GM13977 (cell line): Measurements from ENCODE around the gene MIER2.

Experiments
- DNase-seq: peaks from one replicate; pipeline ENCODE4 v3.0.0; 2012; ENCODE audit warnings: low spot score
- in situ Hi-C: fragments of 300-500 bp; cut with MboI; formaldehyde crosslinking; loops from one replicate; pipeline ENCODE4 v1.12.0; 2022; ENCODE audit warnings: low sequenced_read_pairs, low pct_unique_long_range_greater_than_20kb, mixed read lengths, inconsistent platforms; ENCODE audit not compliant: unreplicated experiment
- TF ChIP-seq, protein P1 (sequence below): IDR thresholded peaks from 2 replicates; pipeline ENCODE4 v1.5.1; 2012; ENCODE audit warnings: mild to moderate bottlenecking, control low read depth; ENCODE audit not compliant: insufficient read depth; ENCODE audit errors: extremely low read depth, missing control alignments

MIER2 gene

DNA sequence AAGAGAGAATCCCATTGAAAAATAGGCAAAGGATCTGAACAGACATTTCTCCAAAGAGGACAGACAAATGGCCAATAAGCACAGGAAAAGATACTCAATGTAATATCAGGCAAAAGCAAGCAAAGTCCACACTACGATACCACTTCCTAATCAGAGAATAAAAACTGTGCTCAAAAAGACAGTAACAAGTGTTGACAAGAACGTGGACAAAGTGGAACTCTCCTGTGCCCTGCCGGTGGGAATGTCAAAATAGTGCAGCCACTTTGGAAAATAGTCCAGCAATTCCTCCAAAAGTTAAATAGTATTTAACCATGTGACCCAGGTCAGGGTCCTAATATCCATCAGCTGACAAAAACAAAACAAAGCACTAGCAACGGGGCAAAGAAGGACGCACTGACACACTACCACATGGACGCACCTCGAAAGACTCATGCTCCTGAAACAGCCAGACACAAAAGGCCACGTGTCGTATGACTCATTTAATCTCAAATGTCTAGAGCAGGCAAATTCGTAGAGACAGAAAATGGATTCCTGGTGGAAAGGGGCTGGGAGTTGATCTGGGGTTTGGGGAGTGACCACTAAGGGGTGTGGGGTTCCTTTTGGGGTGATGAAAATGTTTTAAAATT is 5.2 kb downstream of the MIER2 start:
- in situ Hi-C loops, result no loop called here
- no peak for DNase-seq
- TF ChIP-seq, protein P1, sequence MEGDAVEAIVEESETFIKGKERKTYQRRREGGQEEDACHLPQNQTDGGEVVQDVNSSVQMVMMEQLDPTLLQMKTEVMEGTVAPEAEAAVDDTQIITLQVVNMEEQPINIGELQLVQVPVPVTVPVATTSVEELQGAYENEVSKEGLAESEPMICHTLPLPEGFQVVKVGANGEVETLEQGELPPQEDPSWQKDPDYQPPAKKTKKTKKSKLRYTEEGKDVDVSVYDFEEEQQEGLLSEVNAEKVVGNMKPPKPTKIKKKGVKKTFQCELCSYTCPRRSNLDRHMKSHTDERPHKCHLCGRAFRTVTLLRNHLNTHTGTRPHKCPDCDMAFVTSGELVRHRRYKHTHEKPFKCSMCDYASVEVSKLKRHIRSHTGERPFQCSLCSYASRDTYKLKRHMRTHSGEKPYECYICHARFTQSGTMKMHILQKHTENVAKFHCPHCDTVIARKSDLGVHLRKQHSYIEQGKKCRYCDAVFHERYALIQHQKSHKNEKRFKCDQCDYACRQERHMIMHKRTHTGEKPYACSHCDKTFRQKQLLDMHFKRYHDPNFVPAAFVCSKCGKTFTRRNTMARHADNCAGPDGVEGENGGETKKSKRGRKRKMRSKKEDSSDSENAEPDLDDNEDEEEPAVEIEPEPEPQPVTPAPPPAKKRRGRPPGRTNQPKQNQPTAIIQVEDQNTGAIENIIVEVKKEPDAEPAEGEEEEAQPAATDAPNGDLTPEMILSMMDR, result no peak

DNA sequence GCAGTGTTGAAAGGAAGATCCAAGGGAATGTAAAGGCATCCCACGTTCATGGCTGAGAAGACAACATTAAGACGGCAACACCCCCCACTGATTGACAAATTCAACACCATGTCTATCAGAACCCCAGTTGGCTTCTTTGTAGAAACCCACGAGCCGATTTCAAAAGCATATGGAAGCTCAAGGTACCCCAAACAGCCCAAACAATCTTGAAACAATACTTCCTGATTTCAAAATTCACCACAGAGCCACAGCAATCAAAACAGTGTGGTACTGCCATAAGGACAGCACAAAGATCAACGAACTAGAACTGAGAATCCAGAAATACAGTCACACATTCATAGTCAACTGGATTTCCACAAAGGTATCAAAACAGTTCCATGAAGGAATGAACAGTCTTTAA is 6.2 kb downstream of the MIER2 start:
- DNase-seq, result no peak
- TF ChIP-seq, protein P1, result no peak
- in situ Hi-C loops, result no loop called here

DNA sequence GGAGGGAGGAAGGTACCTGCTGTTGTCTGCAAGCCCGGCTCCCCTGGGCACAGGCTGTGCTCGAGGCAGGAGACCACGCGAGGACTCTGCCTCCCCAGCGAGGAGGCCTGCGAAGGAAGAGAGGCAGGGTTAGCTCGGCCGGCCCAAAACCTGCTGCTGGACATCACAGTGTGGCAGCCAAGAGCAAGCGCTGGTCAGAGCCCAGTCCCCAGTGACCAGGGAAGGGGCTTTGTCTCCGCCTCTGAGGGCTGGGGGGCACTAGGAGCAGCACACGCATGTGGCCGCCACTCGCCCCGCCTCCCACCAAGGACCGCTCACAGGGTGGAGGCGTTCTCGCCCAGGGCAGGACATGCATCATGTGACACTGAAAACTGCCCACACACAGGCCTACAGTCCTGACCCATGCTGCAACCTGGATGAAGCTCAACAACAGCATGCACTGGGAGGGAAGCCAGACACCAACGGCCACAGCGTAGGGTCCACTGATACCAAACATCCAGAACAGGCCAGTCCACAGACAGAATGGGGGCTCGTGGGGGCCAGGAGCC is 8.5 kb downstream of the MIER2 start:
- TF ChIP-seq, protein P1, result no peak
- in situ Hi-C loops, result no loop called here
- no peak for DNase-seq

DNA sequence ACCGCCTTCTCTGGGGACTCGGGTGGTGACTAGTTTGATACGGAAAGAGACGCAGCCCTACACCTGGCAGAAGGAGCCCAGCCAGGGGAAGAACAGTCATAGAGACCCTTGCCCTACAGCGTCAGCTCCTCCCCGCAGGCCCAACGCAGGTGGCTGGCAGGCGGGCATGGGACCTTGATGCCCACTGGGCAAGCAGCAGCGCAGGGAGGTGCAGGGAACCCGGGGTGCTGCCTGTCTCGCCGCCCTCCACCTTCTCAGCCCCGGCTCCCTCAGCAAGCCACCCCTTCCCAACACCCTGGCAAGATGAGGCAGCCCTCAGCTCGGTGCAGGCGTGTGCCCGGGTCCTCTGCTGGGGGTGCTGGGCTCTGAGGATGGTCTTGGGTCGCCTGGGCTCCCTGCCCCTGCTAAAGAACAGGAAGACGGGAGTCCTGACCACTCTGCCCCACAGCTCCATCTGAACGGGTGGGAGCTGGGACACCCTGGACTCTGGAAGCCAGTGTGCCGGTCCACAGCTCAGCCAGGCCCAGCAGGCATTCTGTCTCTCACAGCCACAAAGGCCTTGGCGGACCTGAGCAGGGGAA is 9.0 kb downstream of the MIER2 start:
- no peak for DNase-seq
- TF ChIP-seq, protein P1, result no peak
- in situ Hi-C loops, result no loop called here

DNA sequence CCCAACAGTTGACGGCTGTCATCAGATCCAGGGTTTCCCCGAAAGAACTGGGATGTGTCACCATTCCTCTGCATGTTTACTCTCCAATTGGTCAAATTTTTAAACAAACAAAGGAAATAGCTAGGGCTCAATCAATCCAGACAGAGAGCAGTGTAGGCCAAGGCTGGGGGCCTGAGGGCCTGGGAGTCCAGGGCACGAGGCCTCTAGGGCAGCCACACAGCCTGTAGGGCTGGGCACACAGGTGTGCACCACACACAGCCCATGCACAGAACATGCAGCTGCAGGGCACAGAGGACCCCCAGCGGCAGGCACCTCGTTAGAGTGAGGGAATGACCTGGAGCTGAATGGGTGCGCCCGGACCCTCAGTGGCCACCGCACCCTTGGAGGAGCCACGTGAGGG is 9.5 kb downstream of the MIER2 start:
- TF ChIP-seq, protein P1, result no peak
- no peak for DNase-seq

DNA sequence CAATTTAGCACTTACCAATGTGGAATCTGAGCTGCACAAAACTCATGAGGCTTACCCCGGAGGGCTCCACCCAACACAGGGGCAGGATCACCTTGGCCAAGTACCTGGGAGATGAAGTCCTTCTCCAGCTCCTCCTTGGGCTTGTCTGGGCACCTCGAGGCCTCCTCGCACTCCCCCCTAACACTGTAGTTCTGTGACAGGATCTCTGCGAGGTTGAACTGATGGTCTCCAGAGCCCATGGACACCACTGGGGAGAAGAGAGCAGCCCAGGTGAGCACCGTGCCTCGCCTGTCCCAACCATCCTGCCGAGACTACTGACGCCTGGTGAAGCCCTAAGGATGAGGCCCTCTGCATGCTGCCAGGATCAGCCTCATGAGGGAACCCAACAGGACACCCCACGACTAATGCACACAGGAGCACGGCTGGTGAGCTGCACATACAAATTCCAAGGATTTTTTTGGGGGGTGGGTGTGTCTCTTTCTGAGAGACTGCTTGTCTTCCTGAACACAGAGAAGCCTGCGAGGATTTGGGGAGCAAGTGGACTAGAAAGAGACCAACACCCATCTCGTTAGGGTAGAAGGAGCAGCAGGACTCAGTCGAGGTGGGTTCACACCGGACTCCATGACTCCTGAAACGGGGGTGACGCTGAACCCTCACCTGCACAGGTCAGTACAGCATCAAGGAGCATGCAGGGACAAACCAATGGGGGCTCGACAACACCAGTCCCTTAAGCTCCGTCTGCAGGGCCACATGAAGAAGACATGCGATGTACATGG is 10.1 kb downstream of the MIER2 start:
- DNase-seq, result no peak
- in situ Hi-C loops, result no loop called here
- TF ChIP-seq, protein P1, result no peak

More for the DNA sequence above, 9.5 kb downstream of the MIER2 start:
- in situ Hi-C loops, result no loop called here
